Measurements from ENCODE around the gene ATP11B.

- no peak for TF ChIP-seq CTCF (IDR thresholded peaks at IDR 0.05)
- TF ChIP-seq POLR2A (IDR thresholded peaks at IDR 0.05) = no peak
- no peak for TF ChIP-seq EP300 (IDR thresholded peaks at IDR 0.05)
Measured at GRCh38 chr3:182936918-182937285, 143.6 kb downstream of the ATP11B start.
